Liver (tissue), 9 donors: ENCODE results near the gene ZNF600. TPM values are rescaled to one million over a fixed set of nuclear protein-coding genes. Genes with fewer than 3 reads are reported as not detected.
A peak's percentile ranks its signal among the peaks of the same experiment; 100 is the strongest.

ENCODE experiments used
- DNase-seq: peaks from one replicate; pipeline ENCODE4 v3.0.0-alpha.2; 2017; ENCODE audit warnings: low spot score
- H3K27ac ChIP-seq, 2 donors: one replicate each; pipeline ENCODE4 v1.7.0; 2013; ENCODE audit warnings: inconsistent platforms in 2 of 2, low read length in 2 of 2, control low read depth in 1 of 2, low read depth in 1 of 2, mild to moderate bottlenecking in 1 of 2
- H3K27me3 ChIP-seq, 4 donors: one replicate each; pipeline versions ENCODE4 v1.6.1 to v1.7.0; 2013; ENCODE audit warnings: low read length in 3 of 4, inconsistent platforms in 1 of 4, mild to moderate bottlenecking in 1 of 4, moderate library complexity in 1 of 4; ENCODE audit not compliant: control insufficient read depth in 4 of 4, insufficient read depth in 4 of 4
- H3K36me3 ChIP-seq, 4 donors: one replicate each; pipeline versions ENCODE4 v1.6.1 to v1.7.0; 2013; ENCODE audit warnings: low read length in 3 of 4, mild to moderate bottlenecking in 3 of 4, low read depth in 1 of 4, moderate library complexity in 1 of 4; ENCODE audit not compliant: control insufficient read depth in 4 of 4, insufficient read depth in 3 of 4
- H3K4me1 ChIP-seq, 4 donors: one replicate each; pipeline versions ENCODE4 v1.6.1 to v1.7.0; 2013; ENCODE audit warnings: low read length in 3 of 4, mild to moderate bottlenecking in 3 of 4, moderate library complexity in 1 of 4; ENCODE audit not compliant: control insufficient read depth in 4 of 4, insufficient read depth in 4 of 4
- H3K4me3 ChIP-seq, 3 donors: one replicate each; pipeline versions ENCODE4 v1.6.1 to v1.7.0; 2013; ENCODE audit warnings: low read length in 3 of 3, control low read depth in 1 of 3, low read depth in 1 of 3, mild to moderate bottlenecking in 1 of 3
- H3K9ac ChIP-seq, 2 donors: one replicate each; pipeline ENCODE4 v1.7.0; 2013; ENCODE audit warnings: low read length in 2 of 2, mild to moderate bottlenecking in 2 of 2, moderate library complexity in 2 of 2, control low read depth in 1 of 2, low read depth in 1 of 2
- H3K9me3 ChIP-seq, 4 donors: one replicate each; pipeline versions ENCODE4 v1.6.1 to v1.7.0; 2013; ENCODE audit warnings: low read length in 3 of 4; ENCODE audit not compliant: control insufficient read depth in 4 of 4
- ATF3 ChIP-seq: IDR thresholded peaks from 2 replicates; pipeline ENCODE4 v1.6.1; 2016; ENCODE audit warnings: antibody characterized with exemption
- CTCF ChIP-seq: fragments of 150-350 bp; IDR thresholded peaks from 2 replicates; pipeline ENCODE4 v1.5.1; 2017; ENCODE audit warnings: improper control_type of control experiment, low read depth, low read length; ENCODE audit not compliant: missing input control
- EGR1 ChIP-seq, 2 donors: IDR thresholded peaks; 2 replicates each; pipeline ENCODE4 v1.6.1; 2016 to 2018; ENCODE audit warnings: antibody characterized with exemption in 2 of 2, low read depth in 2 of 2
- FOXA1 ChIP-seq: IDR thresholded peaks from 2 replicates; pipeline ENCODE4 v1.6.1; 2016; ENCODE audit warnings: antibody characterized with exemption
- FOXA2 ChIP-seq: IDR thresholded peaks from 2 replicates; pipeline ENCODE4 v1.6.1; 2016; ENCODE audit warnings: antibody characterized with exemption
- GABPA ChIP-seq, 2 donors: IDR thresholded peaks in 1 of 2; conservative IDR thresholded peaks in 1 of 2; 2 replicates each; pipeline ENCODE4 v1.6.1; 2016; ENCODE audit warnings: antibody characterized with exemption in 2 of 2, mild to moderate bottlenecking in 1 of 2, moderate library complexity in 1 of 2
- HNF4G ChIP-seq: IDR thresholded peaks from 2 replicates; pipeline ENCODE4 v1.6.1; 2016; ENCODE audit warnings: antibody characterized with exemption
- JUND ChIP-seq, 2 donors: IDR thresholded peaks; 2 replicates each; pipeline ENCODE4 v1.6.1; 2016; ENCODE audit warnings: antibody characterized with exemption in 2 of 2
- MAX ChIP-seq: IDR thresholded peaks from 2 replicates; pipeline ENCODE4 v1.6.1; 2016; ENCODE audit warnings: antibody characterized with exemption
- NR2F2 ChIP-seq: IDR thresholded peaks from 2 replicates; pipeline ENCODE4 v1.6.1; 2016; ENCODE audit warnings: antibody characterized with exemption
- RAD21 ChIP-seq, 2 donors: IDR thresholded peaks; 2 replicates each; pipeline ENCODE4 v1.6.1; 2016; ENCODE audit warnings: antibody characterized with exemption in 2 of 2, mild to moderate bottlenecking in 2 of 2
- REST ChIP-seq: IDR thresholded peaks from 2 replicates; pipeline ENCODE4 v1.6.1; 2016; ENCODE audit warnings: antibody characterized with exemption, mild to moderate bottlenecking
- RXRA ChIP-seq, 2 donors: IDR thresholded peaks; 2 replicates each; pipeline ENCODE4 v1.6.1; 2017 to 2018; ENCODE audit warnings: antibody characterized with exemption in 2 of 2, mild to moderate bottlenecking in 1 of 2
- TAF1 ChIP-seq: conservative IDR thresholded peaks from 2 replicates; pipeline ENCODE4 v1.6.1; 2016; ENCODE audit warnings: antibody characterized with exemption, mild to moderate bottlenecking
- WGBS: extraction: QIAGEN DNeasy Blood & Tissue Kit; methylation state at CpG from one replicate; pipeline ENCODE4 v1.1.7; 2013; 5-methylcytosine and 5-hydroxymethylcytosine counted together
- polyA plus RNA-seq, 2 donors: library from polyadenylated mRNA; stranded (reverse) in 1 of 2; unstranded in 1 of 2; fragments of 200-250 nt in 1 of 2; fragments of >200 nt in 1 of 2; fragmentation: Nextera tagmentation in 1 of 2; extraction: Ambion mirVana in 1 of 2; gene quantifications; one replicate each; pipeline versions ENCODE4 v1.2.1 to v1.2.3, GENCODE V29; 2013 to 2015
- total RNA-seq, 2 donors: library from RNA; depleted of rRNA; stranded (reverse); fragments of >200 nt; gene quantifications; one replicate each; pipeline ENCODE4 v1.2.3, GENCODE V29; 2014
- donor health status: healthy.
- donor health status: healthy.
- donor health status: healthy.
- donor health status: healthy.
- donor health status: healthy.

The ZNF600 gene
- total and polyA plus RNA-seq, 4 donors = 1.4 to 2.1 (median 1.6) TPM

- Histone ChIP-seq H3K9ac (no peak overlapping the region), H3K36me3 (no peaks in the 10 kb centered on the region), H3K4me1 (no peaks in the 10 kb centered on the region), H3K27me3 (peaks cover 0 to 2% (median 0%) of the 10 kb centered on the region in 4 donors), H3K9me3 (peaks cover 2 to 11% (median 3%) of the 10 kb centered on the region in 4 donors), H3K4me3 (no peak overlapping the region), H3K27ac (no peak overlapping the region)
- 88% methylated on average over 14 of the region's 14 CpGs for WGBS
- no peak for DNase-seq
- TF ChIP-seq TAF1 = no peak
- no peak for TF ChIP-seq NR2F2
- no peak for TF ChIP-seq EGR1 (IDR thresholded peaks at IDR 0.05; ENCODE audit: low read depth in 2 of 2)
- no peak for TF ChIP-seq RXRA (IDR thresholded peaks at IDR 0.05)
- no peak for TF ChIP-seq FOXA2
- no peak for TF ChIP-seq ATF3
- no peak for TF ChIP-seq RAD21 (IDR thresholded peaks at IDR 0.05)
- no peak for TF ChIP-seq GABPA (IDR thresholded peaks at IDR 0.05 in 1 of 2, conservative IDR thresholded peaks at IDR 0.05 in 1 of 2)
- no peak for TF ChIP-seq MAX
- TF ChIP-seq REST = no peak
- no peak for TF ChIP-seq HNF4G
- TF ChIP-seq CTCF = no peak
- no peak for TF ChIP-seq FOXA1
- no peak for TF ChIP-seq JUND (IDR thresholded peaks at IDR 0.05)
Observed at GRCh38 chr19:52739576-52739975, 47.0 kb downstream of the ZNF600 start.

GRCh38 chr19:52735734-52736133, 50.9 kb downstream of the ZNF600 start:
- TF ChIP-seq FOXA2 (no peak), TAF1 (no peak)
- H3K4me3 ChIP-seq = no peak overlapping the region
- no peak overlapping the region for H3K9ac ChIP-seq
- DNase-seq = no peak
- peak overlapping the region in 1 of 2 donors; percentile 42 for H3K27ac ChIP-seq
- 69% methylated on average over 18 of the region's 18 CpGs for WGBS
- peaks cover 0 to 1% (median 0%) of the 10 kb centered on the region in 4 donors for H3K27me3 ChIP-seq
- peaks cover 2 to 3% (median 3%) of the 10 kb centered on the region in 4 donors for H3K9me3 ChIP-seq
- H3K4me1 ChIP-seq = peaks cover 0 to 6% (median 1%) of the 10 kb centered on the region in 4 donors
- no peaks in the 10 kb centered on the region for H3K36me3 ChIP-seq
